ENCODE measurements around the gene CLDN9.

Gene CLDN9

GRCh38 chr16:3012828-3013420 lies at the start of gene CLDN9:
Gene CLDN9 (plus strand): TSS chr16:3012923. CDS start chr16:3013363, 440 bp downstream.
- no peak for DNase-seq (ENCODE audit: low read depth in 2 of 2)

DNA sequence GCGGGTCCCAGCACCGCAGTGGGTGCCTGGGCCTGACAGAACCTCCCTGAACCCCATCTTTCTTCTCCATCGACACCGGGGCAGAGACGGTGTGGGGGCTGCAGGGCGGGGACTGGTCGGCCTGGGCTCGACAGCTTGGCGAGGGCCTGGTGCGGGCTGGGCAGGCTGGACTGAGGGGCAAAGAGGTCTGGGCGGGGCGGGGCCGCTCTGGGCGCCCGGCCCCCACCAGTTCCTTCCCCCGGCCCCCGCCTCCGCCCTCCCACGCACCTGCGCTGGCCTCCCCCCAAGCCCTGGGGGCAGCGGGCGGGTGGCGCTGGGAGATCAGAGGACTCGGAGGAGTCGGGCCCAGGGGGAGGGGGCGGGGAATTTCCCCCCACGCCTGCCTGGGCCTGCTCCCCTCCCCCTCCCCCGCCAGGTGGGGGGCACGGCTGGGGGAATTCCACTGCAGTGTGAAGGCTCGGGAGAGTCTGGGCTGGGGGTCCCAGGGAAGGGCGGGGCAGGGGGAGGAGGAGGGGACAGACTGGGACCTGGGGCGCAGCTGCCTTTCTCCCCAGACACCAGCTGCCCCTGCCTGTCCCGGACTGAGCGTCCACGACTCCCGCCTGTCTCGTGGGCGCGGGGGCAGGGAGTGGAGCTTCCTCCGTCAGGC lies 49.5 kb upstream of the CLDN9 start:
- peak; percentile 34 to 69 for DNase-seq (ENCODE audit: low read depth in 2 of 2)

DNA sequence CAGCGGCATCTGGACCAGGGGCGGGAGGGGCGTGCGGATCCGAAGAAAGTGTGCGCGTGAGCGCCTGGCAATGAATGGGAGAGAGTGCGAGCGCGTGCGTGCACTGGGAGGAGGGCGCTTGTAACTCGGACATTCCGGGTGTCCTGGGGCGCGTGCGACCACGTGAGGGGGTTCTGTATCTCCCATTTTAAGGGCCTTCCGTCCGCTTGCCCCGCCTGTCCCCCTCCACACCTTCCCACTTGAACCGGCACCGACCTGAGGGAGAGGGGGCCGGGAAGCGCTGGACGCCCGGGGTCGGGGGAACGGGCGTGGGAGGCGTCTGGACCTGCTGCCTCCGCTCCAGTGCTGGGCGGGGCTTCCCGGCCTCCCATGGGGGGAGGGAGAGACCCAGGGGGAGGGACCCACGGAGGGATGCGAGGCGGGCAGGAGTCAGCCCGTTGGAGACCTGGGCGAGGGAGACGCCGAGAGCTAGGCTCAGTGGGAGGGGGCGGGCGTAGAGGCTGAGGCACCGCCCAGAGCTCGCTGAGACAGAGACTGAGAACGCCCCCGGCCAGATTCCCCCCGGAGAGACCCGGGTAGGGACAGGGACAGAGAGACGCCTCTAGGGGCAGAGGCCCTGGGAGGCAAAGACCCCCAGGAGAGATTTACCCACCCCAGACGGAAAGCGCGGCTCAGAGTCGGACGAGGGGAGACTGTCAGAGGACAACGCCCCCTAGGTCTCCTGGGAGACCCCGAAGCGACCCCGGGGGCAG lies 48.8 kb upstream of the CLDN9 start, which contains the start of gene KREMEN2:
Gene KREMEN2, plus strand, starts transcription at position 553 of the 752 bp plus-strand sequence. CDS start 246 bp downstream, outside the sequence.
- DNase-seq (ENCODE audit: low read depth in 2 of 2): peak in 1 of 2 donors; percentile 50

- DNase-seq (ENCODE audit: low read depth in 2 of 2): no peak
Observed at GRCh38 chr16:2964475-2965336, 48.0 kb upstream of the CLDN9 start.

- no peak for DNase-seq (ENCODE audit: low read depth in 2 of 2)
Observed at GRCh38 chr16:2966043-2966807, 46.5 kb upstream of the CLDN9 start.

DNA sequence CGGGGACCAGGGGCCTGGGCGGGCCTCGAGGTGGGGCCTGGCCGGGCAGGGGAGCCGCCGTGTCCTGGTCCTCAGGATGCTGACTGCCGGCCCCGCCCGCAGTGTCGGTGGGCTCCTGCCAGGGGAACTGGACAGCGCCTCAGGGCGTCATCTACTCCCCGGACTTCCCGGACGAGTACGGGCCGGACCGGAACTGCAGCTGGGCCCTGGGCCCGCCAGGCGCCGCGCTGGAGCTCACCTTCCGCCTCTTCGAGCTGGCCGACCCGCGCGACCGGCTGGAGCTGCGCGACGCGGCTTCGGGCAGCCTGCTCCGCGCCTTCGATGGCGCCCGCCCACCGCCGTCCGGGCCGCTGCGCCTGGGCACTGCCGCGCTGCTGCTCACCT lies 45.9 kb upstream of the CLDN9 start:
- DNase-seq (ENCODE audit: low read depth in 2 of 2): no peak

GRCh38 chr16:2967211-2967631 lies 45.5 kb upstream of the CLDN9 start:
- no peak for DNase-seq (ENCODE audit: low read depth in 2 of 2)

DNA sequence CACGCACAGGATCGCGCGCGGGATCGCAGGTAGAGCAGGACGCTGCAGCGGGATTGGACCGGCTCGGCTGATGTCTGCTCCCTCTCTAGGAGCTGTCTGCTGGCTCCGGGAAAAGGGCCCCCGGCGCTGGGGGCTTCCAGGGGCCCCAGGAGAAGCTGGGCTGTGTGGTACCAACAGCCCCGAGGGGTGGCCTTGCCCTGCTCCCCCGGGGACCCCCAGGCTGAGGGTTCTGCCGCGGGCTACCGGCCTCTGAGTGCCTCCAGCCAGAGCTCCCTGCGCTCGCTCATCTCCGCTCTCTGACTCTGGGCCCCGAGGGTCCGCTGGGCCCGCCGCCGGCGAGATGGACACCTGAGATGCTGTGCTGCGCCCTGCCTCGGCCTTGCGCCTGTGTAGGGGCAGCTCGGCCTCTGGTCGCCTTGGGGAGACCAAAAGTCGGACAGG lies 45.0 kb upstream of the CLDN9 start:
- no peak for DNase-seq (ENCODE audit: low read depth in 2 of 2)

DNA sequence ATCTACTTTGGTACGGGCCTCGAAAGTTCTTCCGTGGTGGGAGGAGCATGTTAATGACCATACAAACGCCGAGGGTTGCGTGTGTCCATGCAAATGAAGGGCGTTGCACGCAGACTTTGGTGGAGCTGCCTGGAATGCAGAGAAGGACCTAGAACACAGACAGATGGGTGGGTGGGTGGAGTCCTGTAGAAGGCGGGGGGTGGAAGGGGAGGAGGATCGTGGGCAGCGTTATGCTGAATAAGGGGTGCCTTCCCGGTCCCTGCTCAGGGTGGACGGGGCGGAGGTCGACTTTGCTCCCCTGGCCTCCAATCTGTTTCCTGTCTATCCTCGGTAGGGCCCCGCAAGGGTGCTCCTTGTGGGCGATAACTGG lies 44.4 kb upstream of the CLDN9 start:
- DNase-seq (ENCODE audit: low read depth in 2 of 2): no peak

GRCh38 chr16:2968738-2969544 lies 43.8 kb upstream of the CLDN9 start, which contains the start of gene PAQR4:
Gene PAQR4 (plus strand): TSS chr16:2969348. CDS start chr16:2969675, 327 bp downstream.
- peak; percentile 33 to 70 for DNase-seq (ENCODE audit: low read depth in 2 of 2)

DNA sequence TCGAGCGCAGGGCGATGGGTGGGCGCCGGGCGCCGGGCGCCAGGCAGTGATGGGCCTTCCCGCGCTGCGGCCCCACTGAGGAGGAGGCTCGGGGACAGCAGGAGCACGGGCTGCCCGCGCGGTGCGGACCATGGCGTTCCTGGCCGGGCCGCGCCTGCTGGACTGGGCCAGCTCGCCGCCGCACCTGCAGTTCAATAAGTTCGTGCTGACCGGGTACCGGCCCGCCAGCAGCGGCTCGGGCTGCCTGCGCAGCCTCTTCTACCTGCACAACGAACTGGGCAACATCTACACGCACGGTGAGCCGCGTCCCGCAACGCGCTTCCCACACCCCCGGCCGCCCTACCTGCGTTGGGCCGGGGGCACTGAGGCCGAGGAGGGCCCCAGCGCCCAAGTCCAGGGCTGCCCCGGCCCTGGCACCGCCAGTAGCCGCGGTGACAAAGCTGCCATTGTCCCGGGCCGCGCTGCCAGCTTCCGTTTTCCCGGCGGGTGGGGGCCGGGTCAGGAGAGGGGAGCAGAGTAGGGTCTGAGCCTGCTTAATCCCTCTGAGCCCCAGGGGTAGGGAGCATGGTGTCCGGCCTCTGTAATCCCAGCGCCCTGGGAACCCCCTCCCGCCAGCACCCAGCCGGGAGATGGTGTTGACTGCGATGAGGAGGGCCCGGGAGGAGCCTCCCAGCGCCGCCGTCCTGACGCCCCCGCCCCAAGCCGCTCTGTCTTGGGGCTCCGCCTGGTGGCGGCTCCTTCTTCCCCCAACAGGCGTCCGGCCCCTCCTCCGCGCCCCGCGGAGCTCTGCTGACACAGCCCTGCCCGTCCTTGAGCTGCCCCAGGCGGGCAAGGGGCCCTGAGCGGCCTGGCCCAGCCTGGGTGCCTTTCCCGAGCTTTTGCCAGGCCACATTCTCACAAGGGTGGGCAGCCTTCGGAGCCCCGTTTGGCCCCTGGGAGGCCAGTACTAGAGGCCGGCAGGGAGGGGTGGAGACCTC lies 42.9 kb upstream of the CLDN9 start:
- DNase-seq (ENCODE audit: low read depth in 2 of 2): peak; percentile 25 to 61

DNA sequence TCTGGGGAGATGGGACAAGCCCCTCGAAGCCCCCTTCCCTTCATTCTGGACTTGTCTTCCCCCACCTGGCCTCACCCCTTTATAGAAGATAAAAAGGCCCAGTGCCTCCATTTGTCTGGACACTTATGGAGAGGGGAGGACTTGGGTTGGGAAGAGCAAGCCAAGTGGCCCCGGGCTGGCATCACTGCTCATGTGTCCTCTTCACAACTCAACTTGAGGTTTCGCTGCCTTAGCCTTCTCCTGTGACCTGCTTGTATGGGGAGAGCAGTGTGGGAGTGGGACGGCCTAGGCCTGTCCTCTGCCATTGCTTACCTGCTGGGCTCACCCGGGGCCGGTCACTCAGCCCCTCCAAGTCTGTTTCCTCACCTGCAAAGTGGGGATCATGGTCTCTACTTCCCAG lies 42.2 kb upstream of the CLDN9 start:
- DNase-seq (ENCODE audit: low read depth in 2 of 2): no peak

DNA sequence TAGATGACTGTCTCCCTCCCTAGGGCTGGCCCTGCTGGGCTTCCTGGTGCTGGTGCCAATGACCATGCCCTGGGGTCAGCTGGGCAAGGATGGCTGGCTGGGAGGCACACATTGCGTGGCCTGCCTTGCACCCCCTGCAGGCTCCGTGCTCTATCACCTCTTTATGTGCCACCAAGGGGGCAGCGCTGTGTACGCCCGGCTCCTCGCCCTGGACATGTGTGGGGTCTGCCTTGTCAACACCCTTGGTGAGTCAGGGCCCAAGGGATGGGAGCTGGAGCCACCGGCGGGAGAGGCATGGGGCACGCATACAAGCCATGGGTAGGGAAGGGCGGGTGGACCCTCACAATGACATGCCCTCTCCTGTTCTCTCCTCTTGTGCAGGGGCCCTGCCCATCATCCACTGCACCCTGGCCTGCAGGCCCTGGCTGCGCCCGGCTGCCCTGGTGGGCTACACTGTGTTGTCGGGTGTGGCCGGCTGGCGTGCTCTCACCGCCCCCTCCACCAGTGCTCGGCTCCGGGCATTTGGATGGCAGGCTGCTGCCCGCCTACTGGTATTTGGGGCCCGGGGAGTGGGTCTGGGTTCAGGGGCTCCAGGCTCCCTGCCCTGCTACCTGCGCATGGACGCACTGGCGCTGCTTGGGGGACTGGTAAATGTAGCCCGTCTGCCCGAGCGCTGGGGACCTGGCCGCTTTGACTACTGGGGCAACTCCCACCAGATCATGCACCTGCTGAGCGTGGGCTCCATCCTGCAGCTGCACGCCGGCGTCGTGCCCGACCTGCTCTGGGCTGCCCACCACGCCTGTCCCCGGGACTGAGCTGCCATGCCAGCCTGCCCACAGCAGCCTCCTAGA lies 41.4 kb upstream of the CLDN9 start:
- DNase-seq (ENCODE audit: low read depth in 2 of 2): no peak

DNA sequence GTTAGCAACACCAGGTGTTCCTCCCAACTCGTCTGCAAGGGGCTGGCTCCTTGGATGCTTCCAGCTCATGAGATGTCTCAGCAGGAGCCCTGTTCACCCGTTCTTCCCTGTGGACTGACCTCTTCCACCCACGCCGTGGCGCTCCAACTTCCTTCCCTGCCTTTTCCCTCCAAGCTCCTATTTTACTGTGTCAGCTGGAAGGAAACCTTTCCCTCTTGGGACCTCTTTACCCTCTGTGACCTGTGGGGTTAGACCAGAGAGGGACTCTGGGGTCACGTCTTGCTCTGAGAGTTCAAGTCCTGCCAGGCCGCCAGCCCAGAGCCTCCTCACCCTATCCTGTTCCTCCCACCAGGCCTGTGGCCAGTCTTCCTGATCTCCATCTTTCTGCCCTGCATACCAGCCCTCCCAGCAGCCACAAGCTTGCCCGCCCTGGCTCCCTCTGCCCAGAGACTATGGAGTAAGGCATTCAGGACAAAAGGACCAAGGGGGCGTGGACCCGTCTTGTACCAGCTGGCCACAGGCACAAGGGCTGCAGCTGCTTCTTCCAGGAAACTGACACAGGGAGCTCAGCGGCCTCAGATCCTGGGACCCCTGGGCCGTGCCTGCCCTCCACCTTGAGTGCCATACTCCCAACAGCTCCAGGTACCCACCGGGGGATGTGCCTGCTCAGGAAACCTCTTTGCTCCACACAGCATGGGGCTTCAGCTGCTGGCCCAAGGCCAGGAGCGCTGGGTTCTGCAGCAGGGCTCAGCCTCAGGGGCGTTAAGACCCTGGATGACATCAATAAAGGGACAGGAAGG lies 40.5 kb upstream of the CLDN9 start:
- no peak for DNase-seq (ENCODE audit: low read depth in 2 of 2)

GRCh38 chr16:2973093-2973492 lies 39.6 kb upstream of the CLDN9 start:
- DNase-seq (ENCODE audit: low read depth in 2 of 2): no peak

DNA sequence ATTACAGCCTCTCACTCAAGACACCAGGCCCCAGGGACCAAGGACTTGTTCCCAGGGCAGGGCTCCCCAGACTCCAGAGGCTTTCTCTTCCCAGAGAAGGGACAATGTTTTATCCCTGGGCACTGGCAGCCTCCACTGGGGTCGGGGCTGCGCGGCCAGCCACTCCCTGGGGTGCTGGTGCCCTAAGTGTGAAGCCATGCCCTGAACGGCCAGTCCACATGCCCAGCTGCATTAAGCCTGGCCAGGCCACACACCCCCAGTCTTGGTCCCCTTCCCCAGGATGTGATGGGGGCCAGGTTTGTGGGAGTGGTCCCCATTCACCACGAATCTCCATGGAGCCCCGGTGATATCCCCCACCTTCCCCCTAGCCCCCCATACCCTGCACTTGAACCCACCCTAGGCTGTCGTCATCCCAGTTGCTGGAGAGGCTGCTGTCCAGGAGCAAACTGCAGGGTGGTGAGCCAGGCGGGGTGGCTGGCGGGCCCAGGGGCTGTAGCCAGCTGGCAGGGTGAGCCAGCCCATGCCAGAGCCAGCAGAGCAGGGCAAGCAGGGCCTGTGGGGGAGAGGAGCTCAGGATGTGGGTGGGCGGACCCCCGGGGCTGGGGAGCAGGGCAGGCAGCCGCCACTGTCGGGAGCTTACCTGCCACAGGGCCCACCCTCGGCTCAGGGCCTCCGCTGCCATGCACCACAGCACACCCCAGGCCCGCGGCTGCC lies 39.0 kb upstream of the CLDN9 start:
- no peak for DNase-seq (ENCODE audit: low read depth in 2 of 2)

Measured in stimulated activated CD8-positive, alpha-beta memory T cell treated with anti-CD3 and anti-CD28 coated beads, Interleukin-7, amount 100 ng/mL, for 4 hours (primary cell).